ENCODE measurements around the gene SLX9. TPM values are rescaled to one million over a fixed set of nuclear protein-coding genes. Genes with fewer than 3 reads are reported as not detected.
A peak's percentile ranks its signal among the peaks of the same experiment; 100 is the strongest.

Gene SLX9
- total RNA-seq, 1 donor from 2014 or later = 8.3 TPM

DNA sequence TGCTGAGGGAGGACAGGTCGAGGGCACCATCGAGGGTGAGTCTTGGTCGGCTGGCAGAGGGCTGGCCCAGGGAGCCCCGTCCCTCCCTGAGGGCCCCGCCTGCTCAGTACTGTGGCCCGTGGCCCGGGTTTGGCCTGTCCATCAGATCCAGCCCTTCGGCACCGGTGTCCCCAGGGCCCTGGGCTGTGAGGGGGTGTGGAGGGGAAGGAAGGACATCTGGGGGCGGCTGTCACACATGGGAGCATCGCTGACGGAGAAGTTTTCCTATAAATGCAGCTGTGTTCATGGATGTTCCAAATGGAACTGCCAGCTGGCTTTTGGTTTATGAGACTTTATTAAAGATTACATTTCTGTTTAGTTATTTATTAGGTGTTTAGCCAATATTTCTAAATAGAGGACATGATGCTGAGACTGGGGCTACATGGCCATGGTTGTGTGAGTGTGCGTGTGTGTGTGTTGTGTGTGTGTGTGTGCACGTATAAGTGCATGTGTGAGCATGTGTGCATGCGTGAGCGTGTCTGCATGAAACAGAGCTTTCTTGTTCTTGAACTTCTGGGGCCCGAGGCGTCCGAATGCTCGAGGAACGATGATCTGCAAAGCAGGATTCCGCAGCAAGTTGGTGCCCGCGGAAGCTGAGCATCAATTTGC lies 54.3 kb downstream of the SLX9 start:
- H3K9me3 ChIP-seq = no peaks in the 10 kb centered on the region
- intact Hi-C loops (cut with DNase I) = no loop called here
- no peaks in the 10 kb centered on the region for H3K27me3 ChIP-seq
- DNase-seq (ENCODE audit: extremely low spot score in 2 of 2) = no peak
- H3K4me3 ChIP-seq = no peak overlapping the region
- no peak for TF ChIP-seq POLR2A (IDR thresholded peaks at IDR 0.05)
- TF ChIP-seq POLR2AphosphoS5 (IDR thresholded peaks at IDR 0.05; ENCODE audit: insufficient read depth in 1 of 2, low read depth in 1 of 2) = no peak
- no peak for TF ChIP-seq CTCF (IDR thresholded peaks at IDR 0.05)
- peak overlapping the region; percentile 24 for H3K27ac ChIP-seq
- no peaks in the 10 kb centered on the region for H3K36me3 ChIP-seq
- peaks cover 17% of the 10 kb centered on the region for H3K4me1 ChIP-seq

GRCh38 chr21:44994695-44995342 lies 55.0 kb downstream of the SLX9 start:
- DNase-seq (ENCODE audit: extremely low spot score in 2 of 2) = no peak
- Histone ChIP-seq H3K9me3 (no peaks in the 10 kb centered on the region), H3K27ac (no peak overlapping the region), H3K4me1 (peaks cover 18% of the 10 kb centered on the region), H3K4me3 (no peak overlapping the region), H3K27me3 (no peaks in the 10 kb centered on the region), H3K36me3 (no peaks in the 10 kb centered on the region)
- intact Hi-C loops (cut with DNase I) = no loop called here
- no peak for TF ChIP-seq POLR2AphosphoS5 (IDR thresholded peaks at IDR 0.05; ENCODE audit: insufficient read depth in 1 of 2, low read depth in 1 of 2)
- TF ChIP-seq POLR2A (IDR thresholded peaks at IDR 0.05) = no peak
- no peak for TF ChIP-seq CTCF (IDR thresholded peaks at IDR 0.05)

DNA sequence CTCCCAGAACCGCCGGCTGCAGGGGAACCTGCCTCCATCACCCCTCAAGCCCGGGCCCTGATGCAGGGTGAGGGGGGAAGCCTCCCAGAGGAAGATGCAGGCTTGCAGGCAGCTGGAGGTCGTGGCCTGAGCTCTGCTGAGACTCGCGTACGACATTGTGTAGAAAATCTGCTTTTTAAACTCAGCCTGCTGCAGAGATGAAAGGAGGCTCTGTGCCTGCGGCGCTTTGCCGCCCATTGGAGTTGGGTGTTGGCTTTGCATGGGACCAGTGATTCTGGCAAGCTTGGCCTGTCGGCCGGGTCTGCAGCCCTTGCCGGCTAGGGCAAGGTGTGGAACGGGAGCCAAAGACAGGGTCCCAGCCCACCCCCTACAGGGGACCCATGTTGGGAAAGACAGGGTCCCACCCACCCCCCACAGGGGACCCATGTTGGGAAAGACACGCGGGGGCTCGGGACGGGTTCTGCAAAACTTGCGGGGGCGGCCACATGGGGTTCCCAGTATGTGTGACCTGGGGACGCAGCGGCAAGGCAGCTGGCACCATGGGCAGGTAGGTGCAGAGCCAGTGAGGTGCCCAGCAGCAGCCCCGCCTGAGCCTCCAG lies 55.6 kb downstream of the SLX9 start:
- H3K27ac ChIP-seq = no peak overlapping the region
- no peaks in the 10 kb centered on the region for H3K36me3 ChIP-seq
- intact Hi-C loops (cut with DNase I) = no loop called here
- no peaks in the 10 kb centered on the region for H3K27me3 ChIP-seq
- peaks cover 24% of the 10 kb centered on the region for H3K4me1 ChIP-seq
- DNase-seq (ENCODE audit: extremely low spot score in 2 of 2) = no peak
- no peak overlapping the region for H3K4me3 ChIP-seq
- no peak for TF ChIP-seq CTCF (IDR thresholded peaks at IDR 0.05)
- no peak for TF ChIP-seq POLR2AphosphoS5 (IDR thresholded peaks at IDR 0.05; ENCODE audit: insufficient read depth in 1 of 2, low read depth in 1 of 2)
- TF ChIP-seq POLR2A (IDR thresholded peaks at IDR 0.05) = no peak
- H3K9me3 ChIP-seq = no peaks in the 10 kb centered on the region

DNA sequence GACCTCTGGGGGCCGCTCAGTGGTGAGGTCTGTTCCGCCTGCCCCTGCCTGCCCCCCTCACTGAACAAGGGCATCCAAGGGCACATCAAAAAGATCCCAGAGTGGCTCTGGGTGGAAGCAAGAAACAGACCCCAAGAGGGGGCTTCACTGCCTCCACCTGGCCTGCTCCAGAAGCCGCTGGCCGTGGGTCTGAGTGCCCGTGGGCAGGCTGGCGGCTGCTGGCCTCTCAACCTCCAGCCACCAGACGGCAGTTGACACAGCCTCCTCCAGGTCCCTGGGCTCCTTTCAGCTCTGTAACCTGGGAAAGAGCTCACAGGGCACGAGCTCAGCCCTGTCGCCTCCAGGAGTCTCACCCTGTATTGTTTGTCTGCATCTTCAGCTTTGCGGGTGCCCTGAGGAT lies 56.3 kb downstream of the SLX9 start:
- intact Hi-C loops (cut with DNase I) = no loop called here
- Histone ChIP-seq H3K4me1 (peaks cover 30% of the 10 kb centered on the region), H3K27me3 (no peaks in the 10 kb centered on the region), H3K36me3 (no peaks in the 10 kb centered on the region), H3K9me3 (no peaks in the 10 kb centered on the region), H3K4me3 (no peak overlapping the region), H3K27ac (no peak overlapping the region)
- no peak for DNase-seq (ENCODE audit: extremely low spot score in 2 of 2)
- TF ChIP-seq POLR2A (IDR thresholded peaks at IDR 0.05) (no peak), POLR2AphosphoS5 (IDR thresholded peaks at IDR 0.05; ENCODE audit: insufficient read depth in 1 of 2, low read depth in 1 of 2) (no peak)

DNA sequence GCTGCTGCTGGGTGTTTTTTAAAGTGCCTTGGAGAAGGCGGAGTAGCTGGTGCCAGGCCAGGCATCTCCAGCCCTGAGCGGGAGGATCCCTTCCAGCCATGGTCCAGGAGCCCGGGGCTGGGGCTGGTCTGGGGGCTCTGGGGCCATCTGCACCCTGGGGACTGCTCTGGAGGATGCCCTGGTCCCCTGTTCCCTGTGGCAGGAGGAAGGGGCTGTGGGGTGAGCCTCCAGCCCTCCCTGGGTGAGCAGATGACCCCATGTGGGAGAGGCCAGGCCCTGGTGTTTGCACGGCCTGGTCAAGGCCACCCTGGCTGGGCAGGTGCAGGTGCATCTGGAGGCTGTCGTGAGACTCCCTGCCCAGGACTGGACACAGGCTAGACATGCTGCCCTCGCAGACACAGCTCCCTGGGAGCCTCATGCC lies 56.7 kb downstream of the SLX9 start:
- Histone ChIP-seq H3K27me3 (no peaks in the 10 kb centered on the region), H3K9me3 (no peaks in the 10 kb centered on the region), H3K27ac (no peak overlapping the region), H3K36me3 (no peaks in the 10 kb centered on the region), H3K4me1 (peaks cover 34% of the 10 kb centered on the region), H3K4me3 (no peak overlapping the region)
- intact Hi-C loops (cut with DNase I) = no loop called here
- no peak for TF ChIP-seq POLR2A (IDR thresholded peaks at IDR 0.05)
- TF ChIP-seq CTCF (IDR thresholded peaks at IDR 0.05) = no peak
- no peak for TF ChIP-seq POLR2AphosphoS5 (IDR thresholded peaks at IDR 0.05; ENCODE audit: insufficient read depth in 1 of 2, low read depth in 1 of 2)
- no peak for DNase-seq (ENCODE audit: extremely low spot score in 2 of 2)
